ENCODE results near the gene SLC23A2.

- TF ChIP-seq POLR2A (IDR thresholded peaks at IDR 0.05; ENCODE audit: low read depth, low read length) (no peak), POLR2AphosphoS5 (IDR thresholded peaks at IDR 0.05; ENCODE audit: low read depth, low read length) (no peak), TAF1 (IDR thresholded peaks at IDR 0.05; ENCODE audit: low read depth, low read length) (no peak), SPI1 (IDR thresholded peaks at IDR 0.05; ENCODE audit: low read depth, low read length) (no peak), POU2F2 (IDR thresholded peaks at IDR 0.05; ENCODE audit: low read depth, low read length) (no peak), PAX5 (IDR thresholded peaks at IDR 0.05; ENCODE audit: insufficient read depth, low read length, severe bottlenecking) (no peak)
These were observed 134.3 kb downstream of the SLC23A2 start for GRCh38 chr20:4867051-4867450.
